Mammary epithelial cell (primary cell): ENCODE measurements around the gene TRIM66.

Experiments used
- CTCF ChIP-seq, 2 donors: IDR thresholded peaks in 1 of 2; conservative IDR thresholded peaks in 1 of 2; 2 replicates each; pipeline ENCODE4 v1.5.1; 2011 to 2012; ENCODE audit warnings: inconsistent platforms in 2 of 2, low read length in 2 of 2, mild to moderate bottlenecking in 2 of 2, control low read depth in 1 of 2, low read depth in 1 of 2; ENCODE audit not compliant: insufficient read depth in 1 of 2; ENCODE audit errors: extremely low read depth in 1 of 2
- EZH2 ChIP-seq: IDR thresholded peaks from 2 replicates; pipeline ENCODE4 v1.6.1; 2012; ENCODE audit warnings: low read length, inconsistent platforms, borderline replicate concordance

- no peak for TF ChIP-seq CTCF (conservative IDR thresholded peaks at IDR 0.05 in 1 of 2, IDR thresholded peaks at IDR 0.05 in 1 of 2; ENCODE audit: extremely low read depth in 1 of 2, insufficient read depth in 1 of 2, low read depth in 1 of 2, low read length in 2 of 2)
- no peak for TF ChIP-seq EZH2
Observed at GRCh38 chr11:8584082-8584481, 98.4 kb downstream of the TRIM66 start.
